Gastroesophageal sphincter (tissue), 3 donors: ENCODE data around the gene CEP131.

Source experiments
- CTCF ChIP-seq, 4 experiments: fragments of 200-600 bp in 2 of 4; fragments of 450-650 bp in 2 of 4; sonication (generic) in 1 of 4; IDR thresholded peaks; one replicate each; pipeline ENCODE4 v1.5.1; 2017 to 2019; ENCODE audit warnings: antibody characterized with exemption in 4 of 4, mild to moderate bottlenecking in 2 of 4, moderate library complexity in 2 of 4
- EP300 ChIP-seq: sonication (generic); formaldehyde crosslinking; IDR thresholded peaks from one replicate; pipeline ENCODE4 v1.6.1; 2017; ENCODE audit warnings: antibody characterized with exemption, mild to moderate bottlenecking
- POLR2A ChIP-seq, 2 donors: fragments of 450-650 bp; IDR thresholded peaks; one replicate each; pipeline ENCODE4 v1.6.1; 2017; ENCODE audit warnings: antibody characterized with exemption in 2 of 2, mild to moderate bottlenecking in 2 of 2, moderate library complexity in 1 of 2
- POLR2AphosphoS5 ChIP-seq: sonication (generic); formaldehyde crosslinking; IDR thresholded peaks from one replicate; pipeline ENCODE4 v1.6.1; 2017; ENCODE audit warnings: antibody characterized with exemption

- TF ChIP-seq CTCF (IDR thresholded peaks at IDR 0.05): no peak
- TF ChIP-seq POLR2AphosphoS5: no peak
- no peak for TF ChIP-seq POLR2A (IDR thresholded peaks at IDR 0.05)
- no peak for TF ChIP-seq EP300
These were observed 14.0 kb upstream of the CEP131 start for GRCh38 chr17:81236784-81237183.
